HG02885 (cell line): ENCODE results near the gene LAMB2.

Source experiments
- ATAC-seq: cut with Tn5 transposase; IDR thresholded peaks from one replicate; pipeline ENCODE4 v1.9.1; 2021; ENCODE audit warnings: mild to moderate bottlenecking; ENCODE audit not compliant: unreplicated experiment, poor library complexity

The LAMB2 gene

DNA sequence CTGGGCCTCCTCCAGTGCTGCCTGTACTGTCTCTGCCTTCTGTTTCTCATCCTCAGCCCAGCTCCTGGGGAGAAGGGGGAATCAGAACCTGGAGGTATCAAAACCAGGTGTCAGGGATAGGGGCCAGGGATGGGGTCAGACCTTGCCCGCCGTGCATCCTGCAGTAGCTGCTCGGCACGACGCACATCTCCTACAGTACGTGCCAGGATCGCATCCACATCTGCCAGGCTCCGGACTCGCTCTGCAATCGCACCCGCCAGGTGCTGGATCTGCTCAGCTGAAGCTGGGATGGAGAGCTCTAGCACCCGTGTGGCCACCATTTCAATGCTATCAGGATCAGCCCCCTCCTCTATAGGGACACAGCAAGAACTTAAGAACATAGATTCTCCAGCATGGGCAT is 10.8 kb downstream of the LAMB2 start:
- ATAC-seq, result no peak

- ATAC-seq, result no peak
These were observed 11.6 kb downstream of the LAMB2 start for GRCh38 chr3:49121132-49121736.

DNA sequence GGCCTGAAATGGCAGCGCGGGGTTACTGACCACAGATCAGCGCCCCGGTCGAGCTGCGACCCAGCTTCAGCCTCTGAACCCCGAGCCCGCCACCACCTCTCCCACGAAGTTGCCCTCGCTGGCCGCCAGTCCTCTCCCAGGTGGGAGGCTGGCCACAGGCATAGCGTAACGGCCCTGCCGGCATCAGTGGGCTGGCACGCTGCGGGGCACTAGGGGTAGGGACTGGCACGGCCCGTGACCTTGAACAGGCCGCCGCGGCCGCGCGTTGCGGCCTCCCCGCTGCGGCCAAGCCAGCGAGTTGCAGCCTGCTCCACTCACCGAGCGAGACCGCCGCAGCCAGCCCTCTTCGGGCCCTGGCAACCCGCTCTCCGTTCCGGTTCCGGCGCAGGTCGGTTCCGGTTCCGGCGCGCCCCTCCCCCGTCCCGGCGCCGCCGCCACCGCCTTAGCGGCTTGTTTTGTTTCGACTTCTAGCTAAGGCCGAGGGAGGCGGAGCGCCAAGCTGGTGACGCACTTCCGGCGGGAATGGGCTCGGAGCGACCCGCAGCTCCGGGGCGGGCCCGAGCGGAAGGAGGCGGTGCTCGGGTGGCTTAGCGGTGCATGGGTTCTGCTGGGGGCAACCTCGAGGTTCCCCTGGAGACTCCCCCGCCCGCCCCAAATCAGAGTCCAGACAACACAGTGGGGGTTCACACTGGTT is 12.3 kb downstream of the LAMB2 start, which contains the start of gene USP19:
USP19 (minus strand) TSS at position 386 of the 694 bp plus-strand sequence. CDS start 1,678 bp downstream, outside the sequence.
- peak; percentile 89 for ATAC-seq

GRCh38 chr3:49120096-49120437 is 12.8 kb downstream of the LAMB2 start:
- no peak for ATAC-seq

DNA sequence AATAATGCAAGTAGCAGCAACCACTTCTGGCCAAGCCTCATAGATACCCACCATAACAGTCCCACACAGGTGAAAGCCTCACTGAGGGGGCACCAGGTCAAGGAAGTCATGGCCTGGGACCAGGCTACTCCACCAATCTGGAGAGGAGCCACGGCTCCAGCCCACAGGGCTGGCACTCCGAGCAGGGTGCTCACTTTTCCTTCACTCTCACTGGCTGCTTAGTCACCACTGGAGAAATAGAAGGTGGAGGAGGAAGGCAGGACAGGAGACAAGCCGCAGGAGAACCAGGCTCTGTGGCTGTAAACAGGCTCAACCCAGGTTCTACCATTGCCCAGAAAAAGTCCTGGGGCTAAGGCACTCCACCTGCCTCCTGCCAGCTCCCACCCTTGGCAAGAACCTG is 13.4 kb downstream of the LAMB2 start:
- no peak for ATAC-seq

GRCh38 chr3:49119036-49119435 is 13.8 kb downstream of the LAMB2 start:
- no peak for ATAC-seq

DNA sequence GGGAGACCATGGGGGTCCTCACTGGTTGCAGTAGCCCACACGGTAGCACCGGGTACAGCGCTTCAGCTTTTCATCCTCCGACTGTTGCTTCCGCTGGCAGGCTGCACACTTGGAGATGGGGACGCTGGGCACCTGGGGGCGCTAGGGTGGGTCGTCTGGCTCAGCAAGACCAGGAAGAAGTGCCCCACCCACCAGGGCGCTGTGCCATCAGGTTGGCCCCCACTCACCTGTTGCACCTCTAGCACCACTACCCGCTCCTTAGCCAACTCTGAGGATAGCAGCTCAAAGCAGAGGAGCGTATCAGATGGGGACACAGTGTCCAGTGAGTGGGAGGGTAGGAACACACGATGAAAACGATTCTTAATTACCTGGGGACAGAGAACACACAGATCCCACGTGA is 20.6 kb downstream of the LAMB2 start:
- ATAC-seq, result no peak

- no peak for ATAC-seq
These were observed 21.5 kb downstream of the LAMB2 start for GRCh38 chr3:49111347-49111746.

DNA sequence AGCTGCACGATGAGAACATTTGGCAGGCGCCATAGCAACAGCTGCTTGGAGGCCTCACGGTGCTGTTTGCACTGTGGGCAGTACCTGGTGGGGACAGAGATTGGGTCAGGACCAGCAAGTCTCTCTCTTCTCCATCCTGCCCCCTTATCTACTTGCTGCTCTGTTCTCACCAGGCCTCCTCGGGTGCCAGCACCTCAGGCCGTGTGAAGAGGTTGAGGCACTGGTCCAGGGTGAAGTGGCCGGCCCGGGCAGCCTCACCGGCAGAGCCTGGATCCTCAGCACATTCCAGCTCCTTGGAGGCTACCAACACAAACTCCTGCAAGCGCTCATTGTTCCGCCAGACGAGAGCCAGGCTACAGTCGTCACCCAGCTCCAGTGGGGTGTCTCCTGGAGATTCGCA is 22.1 kb downstream of the LAMB2 start:
- ATAC-seq, result no peak

GRCh38 chr3:49108346-49108745 is 24.5 kb downstream of the LAMB2 start:
- no peak for ATAC-seq

DNA sequence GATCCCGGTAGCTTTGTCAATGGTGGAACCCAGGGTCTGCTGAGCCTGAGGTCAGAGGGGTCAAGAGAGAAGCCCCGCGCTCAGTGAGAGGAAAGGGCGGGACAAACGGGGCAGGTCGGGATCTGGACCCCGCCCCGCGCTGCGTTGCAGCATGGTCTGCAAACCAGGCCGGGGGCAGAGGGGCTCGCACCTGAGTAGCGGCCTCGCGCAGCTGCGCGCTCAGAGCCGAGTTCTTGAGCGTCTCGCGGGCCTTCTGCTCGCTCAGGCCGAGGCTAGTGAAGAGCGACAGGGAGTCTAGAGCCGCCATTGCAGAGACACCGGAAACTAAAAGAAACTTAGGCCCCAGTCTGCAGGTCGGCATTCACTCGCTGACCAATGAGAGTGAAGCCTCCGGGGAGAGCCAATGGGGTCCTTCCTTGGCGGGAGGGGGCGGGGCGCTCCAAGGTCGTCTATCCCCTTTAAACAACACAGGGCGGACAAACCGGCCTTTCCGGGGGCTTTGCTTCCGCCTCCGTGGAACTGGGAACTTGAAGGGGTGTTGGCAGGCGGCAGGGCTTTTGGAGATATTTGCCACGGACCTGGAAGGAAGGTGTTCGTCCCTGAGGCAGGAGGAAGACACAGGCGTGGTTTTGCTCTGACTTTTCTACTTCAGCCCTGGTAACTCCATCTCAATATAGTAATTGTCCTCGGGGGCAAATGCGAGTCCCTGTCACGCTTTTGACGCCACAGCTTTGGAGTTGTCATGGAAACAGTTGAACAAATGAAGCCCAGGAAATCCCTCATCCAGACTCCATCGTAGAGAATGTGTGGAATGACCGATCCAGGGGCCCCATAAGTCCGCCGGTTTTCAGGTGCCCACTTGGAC is 28.2 kb downstream of the LAMB2 start, which contains the start of gene QARS1:
QARS1 (minus strand) TSS at position 331 of the 865 bp plus-strand sequence; CDS start at position 307, 24 bp downstream.
- ATAC-seq, result peak; percentile 92

- ATAC-seq, result no peak
These were observed 28.8 kb downstream of the LAMB2 start for GRCh38 chr3:49104052-49104426.

- no peak for ATAC-seq
These were observed 32.7 kb downstream of the LAMB2 start for GRCh38 chr3:49100046-49100615.

DNA sequence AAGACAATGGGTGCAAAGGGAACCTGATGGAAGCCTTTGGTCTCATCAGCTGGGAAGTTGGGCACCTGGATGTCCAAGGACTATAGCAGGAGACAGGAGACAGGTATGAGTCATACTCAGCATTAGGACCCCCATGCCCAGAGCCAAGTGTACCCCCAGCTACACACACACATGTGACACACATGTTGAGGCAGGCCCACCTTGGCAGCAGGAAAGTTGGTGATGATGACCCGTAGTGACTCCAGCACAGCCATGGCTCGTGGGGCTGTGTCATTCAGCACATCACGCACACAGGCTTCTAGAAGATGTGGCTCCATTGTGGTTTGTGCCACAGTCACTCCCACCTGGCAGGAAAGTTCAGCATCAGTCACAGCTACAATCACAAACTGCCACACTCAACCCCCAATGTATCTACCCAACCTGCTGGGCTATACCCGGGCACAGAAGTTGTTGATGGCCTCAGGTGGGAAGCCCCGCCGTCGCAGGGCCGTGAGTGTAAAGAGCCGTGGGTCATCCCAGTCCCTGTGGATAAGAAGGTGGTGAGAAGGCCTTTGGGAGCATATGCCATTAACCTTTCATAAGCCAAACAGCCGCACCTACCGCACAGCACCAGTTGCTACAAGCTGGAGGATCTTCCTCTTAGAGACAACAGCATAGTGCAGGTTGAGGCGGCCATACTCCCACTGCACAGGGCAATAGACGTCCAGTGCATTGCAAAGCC is 33.8 kb downstream of the LAMB2 start:
- no peak for ATAC-seq

- ATAC-seq, result no peak
These were observed 34.4 kb downstream of the LAMB2 start for GRCh38 chr3:49098429-49098828.

DNA sequence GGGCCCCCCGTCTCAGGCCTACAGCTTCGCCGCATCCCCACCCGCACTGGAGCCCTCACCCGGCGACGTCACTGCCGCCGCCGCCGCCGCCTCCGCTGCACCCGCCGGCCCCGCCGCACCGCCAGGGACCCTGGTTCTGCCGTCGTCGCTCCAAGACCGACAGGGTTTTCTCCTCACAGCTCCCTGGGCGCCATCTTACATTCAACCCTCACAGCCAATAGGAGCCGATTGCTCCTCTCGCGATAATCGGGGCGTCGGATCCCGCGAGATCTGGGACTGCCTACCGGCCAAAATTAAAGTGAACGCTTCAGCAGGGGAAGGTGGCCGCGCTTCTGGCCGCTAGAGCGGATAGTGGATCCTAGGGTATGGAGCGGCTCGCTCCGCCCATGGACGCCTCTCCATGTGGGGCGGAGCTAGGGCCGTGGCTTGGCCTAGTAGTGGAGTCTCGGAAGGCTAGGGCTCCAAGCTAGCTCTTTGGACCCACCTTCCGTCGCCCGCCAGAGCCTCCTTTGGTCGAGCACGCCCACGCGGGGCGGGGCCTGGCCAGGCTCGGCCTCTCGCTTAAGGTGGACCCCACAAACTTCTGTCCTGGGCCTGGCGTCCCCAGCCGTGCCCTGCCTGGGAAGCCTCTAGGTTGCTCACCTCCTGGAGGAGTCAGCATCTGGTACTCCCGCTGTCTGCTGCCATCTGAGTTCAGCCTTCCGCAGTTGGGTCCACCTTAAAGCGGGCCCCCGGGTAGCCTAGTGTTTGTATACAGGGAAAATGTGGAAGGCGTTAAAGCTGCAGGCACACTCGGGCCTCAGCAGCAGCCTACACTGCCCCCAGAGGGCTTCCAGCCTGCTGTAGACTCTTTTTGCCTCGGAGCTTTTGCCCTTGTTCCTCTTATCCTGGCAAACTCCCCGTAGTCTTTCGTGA is 38.7 kb downstream of the LAMB2 start, which contains the start of gene QRICH1:
QRICH1 (minus strand) TSS at position 219 of the 915 bp plus-strand sequence. CDS start 17,054 bp downstream, outside the sequence.
- peak; percentile 81 for ATAC-seq

DNA sequence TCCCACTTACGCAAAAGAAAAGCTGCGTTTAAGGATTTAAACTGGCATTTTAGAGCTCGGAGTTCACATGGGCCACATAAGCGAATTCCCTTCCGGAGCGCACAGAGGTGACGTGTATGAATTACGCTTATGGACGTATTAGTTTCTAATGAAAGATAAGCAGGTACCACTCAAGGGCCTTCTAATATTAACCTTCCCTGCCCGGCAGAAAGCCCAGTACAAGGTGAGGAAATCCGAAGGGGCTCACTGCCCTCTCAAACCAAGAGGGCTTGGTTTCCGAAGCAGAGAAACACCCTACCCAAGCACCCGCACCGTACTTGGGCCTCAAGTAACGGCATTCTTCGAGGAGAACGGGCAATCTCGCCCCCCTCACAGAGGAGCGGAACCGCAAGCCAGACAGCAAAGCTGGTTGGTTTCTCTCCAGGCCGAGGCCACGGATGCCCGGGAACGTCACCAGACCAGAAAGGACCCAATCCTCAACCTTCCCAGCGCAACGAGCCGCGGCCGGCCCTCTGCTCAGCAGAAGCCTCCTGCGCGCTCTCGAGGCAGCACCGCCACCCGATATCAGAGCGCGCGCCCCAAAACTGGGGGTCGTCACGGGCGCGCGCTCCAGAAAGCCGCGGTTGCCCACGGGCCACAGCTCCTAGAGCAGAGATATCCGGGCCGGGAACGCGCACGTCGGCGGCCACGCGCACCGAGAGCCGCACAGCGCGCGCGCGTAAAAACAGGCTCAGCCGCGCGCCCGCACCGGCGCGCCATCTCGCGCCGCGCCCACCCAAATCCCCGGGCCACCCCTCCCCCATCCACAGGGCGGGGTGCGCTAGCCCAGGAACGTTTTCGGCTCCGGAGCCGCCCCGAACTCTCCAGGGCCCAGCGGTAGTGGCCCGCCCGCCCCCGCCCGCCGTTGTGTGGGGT is 39.7 kb downstream of the LAMB2 start:
- ATAC-seq, result peak; percentile 43

GRCh38 chr3:49081429-49081828 is 51.4 kb downstream of the LAMB2 start:
- ATAC-seq, result no peak
